ENCODE measurements around the gene PRKCE. TPM values are rescaled to one million over a fixed set of nuclear protein-coding genes. Genes with fewer than 3 reads are reported as not detected.

The PRKCE gene
- total and polyA plus RNA-seq, 7 donors, result 3.0 to 21.9 (median 15.8) TPM

DNA sequence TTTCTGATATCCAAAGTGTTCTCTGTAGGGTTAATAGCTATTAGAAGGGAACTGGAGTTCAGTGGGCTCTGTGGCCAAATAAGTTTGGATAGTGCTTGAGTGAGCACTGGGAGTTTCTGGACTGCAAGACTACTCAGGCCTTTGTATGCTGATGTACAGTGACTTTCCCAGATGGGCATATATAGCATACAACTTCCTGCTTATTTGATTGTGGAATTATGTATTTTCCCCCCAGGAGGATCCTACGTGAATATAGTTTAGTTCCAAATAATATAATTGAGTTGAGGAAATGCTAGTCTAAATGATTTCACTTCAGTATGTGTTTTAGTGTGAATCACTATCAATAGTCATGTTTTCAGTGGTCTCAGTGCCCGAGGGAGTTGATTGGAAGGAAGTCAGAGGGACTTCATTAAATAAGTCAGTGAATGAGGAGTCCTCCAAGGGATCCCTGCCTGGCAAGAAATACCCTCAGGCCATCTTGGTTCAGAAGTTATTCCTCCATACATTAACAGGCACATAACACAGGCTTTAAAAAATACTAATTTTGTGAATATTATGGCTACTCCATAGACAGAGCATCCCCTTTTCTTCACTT is 251.4 kb downstream of the PRKCE start:
- no peaks in the 10 kb centered on the region for H3K9me3 ChIP-seq
- no peaks in the 10 kb centered on the region for H3K27me3 ChIP-seq
- DNase-seq, result no peak
- H3K27ac ChIP-seq, result no peak overlapping the region
- TF ChIP-seq, protein P1, sequence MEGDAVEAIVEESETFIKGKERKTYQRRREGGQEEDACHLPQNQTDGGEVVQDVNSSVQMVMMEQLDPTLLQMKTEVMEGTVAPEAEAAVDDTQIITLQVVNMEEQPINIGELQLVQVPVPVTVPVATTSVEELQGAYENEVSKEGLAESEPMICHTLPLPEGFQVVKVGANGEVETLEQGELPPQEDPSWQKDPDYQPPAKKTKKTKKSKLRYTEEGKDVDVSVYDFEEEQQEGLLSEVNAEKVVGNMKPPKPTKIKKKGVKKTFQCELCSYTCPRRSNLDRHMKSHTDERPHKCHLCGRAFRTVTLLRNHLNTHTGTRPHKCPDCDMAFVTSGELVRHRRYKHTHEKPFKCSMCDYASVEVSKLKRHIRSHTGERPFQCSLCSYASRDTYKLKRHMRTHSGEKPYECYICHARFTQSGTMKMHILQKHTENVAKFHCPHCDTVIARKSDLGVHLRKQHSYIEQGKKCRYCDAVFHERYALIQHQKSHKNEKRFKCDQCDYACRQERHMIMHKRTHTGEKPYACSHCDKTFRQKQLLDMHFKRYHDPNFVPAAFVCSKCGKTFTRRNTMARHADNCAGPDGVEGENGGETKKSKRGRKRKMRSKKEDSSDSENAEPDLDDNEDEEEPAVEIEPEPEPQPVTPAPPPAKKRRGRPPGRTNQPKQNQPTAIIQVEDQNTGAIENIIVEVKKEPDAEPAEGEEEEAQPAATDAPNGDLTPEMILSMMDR (IDR thresholded peaks at IDR 0.05), result no peak
- no peak for TF ChIP-seq POLR2A (IDR thresholded peaks at IDR 0.05)
- TF ChIP-seq EP300 (IDR thresholded peaks at IDR 0.05), result no peak
- TF ChIP-seq POLR2AphosphoS5 (IDR thresholded peaks at IDR 0.05), result no peak
- 83 to 94% methylated on average over 2 of the region's 2 CpGs for WGBS, 2 donors
- intact Hi-C loops (cut with DNase I), result no loop called here
- H3K4me3 ChIP-seq, result no peak overlapping the region
- peaks cover 0 to 36% (median 17%) of the 10 kb centered on the region in 4 donors for H3K4me1 ChIP-seq
- no peaks in the 10 kb centered on the region for H3K36me3 ChIP-seq

DNA sequence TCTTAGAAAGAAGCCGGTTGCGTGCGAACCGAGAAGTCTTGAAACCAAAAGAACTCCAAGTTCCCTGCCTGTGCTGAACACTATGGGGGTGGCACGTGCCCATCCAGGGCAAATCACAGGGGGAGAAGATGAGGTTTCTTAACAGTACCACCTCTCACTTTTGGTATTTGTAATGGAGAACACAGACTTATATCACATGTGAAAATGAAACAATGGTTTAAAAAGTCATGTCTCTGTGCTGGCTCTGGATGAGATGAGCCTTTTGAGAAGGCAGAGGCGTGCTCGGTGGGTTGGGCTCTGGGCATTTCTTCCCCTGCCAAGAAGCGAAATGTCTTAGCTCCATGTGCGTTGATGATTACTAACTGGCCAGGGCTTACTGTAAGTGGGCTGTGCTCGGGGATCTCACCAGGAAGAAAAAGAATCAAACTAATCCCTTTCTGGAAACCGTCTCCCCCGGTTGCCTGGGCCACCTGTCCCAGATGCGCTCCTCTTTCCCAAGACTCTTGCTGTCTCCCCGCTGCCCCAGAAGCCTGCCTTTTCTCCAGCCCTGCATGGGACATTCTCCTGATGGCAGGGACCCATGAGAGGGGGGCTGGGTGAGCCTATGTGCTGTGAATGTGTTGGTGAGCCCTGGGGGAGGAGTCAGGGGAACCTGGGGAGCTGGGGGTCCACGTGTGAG is 252.9 kb downstream of the PRKCE start:
- H3K27ac ChIP-seq, result peak overlapping the region in 2 of 4 donors; percentile 26 to 35
- no peak for DNase-seq
- WGBS, 2 donors, result 75 to 79% methylated on average over 15 of the region's 15 CpGs
- no peaks in the 10 kb centered on the region for H3K36me3 ChIP-seq
- H3K9me3 ChIP-seq, result no peaks in the 10 kb centered on the region
- TF ChIP-seq, protein P1 (IDR thresholded peaks at IDR 0.05), result no peak
- TF ChIP-seq POLR2A (IDR thresholded peaks at IDR 0.05) (no peak), POLR2AphosphoS5 (IDR thresholded peaks at IDR 0.05) (no peak), EP300 (IDR thresholded peaks at IDR 0.05) (no peak)
- no peak overlapping the region for H3K4me3 ChIP-seq
- no peaks in the 10 kb centered on the region for H3K27me3 ChIP-seq
- peaks cover 0 to 26% (median 17%) of the 10 kb centered on the region in 4 donors for H3K4me1 ChIP-seq
- intact Hi-C loops (cut with DNase I), result no loop called here

DNA sequence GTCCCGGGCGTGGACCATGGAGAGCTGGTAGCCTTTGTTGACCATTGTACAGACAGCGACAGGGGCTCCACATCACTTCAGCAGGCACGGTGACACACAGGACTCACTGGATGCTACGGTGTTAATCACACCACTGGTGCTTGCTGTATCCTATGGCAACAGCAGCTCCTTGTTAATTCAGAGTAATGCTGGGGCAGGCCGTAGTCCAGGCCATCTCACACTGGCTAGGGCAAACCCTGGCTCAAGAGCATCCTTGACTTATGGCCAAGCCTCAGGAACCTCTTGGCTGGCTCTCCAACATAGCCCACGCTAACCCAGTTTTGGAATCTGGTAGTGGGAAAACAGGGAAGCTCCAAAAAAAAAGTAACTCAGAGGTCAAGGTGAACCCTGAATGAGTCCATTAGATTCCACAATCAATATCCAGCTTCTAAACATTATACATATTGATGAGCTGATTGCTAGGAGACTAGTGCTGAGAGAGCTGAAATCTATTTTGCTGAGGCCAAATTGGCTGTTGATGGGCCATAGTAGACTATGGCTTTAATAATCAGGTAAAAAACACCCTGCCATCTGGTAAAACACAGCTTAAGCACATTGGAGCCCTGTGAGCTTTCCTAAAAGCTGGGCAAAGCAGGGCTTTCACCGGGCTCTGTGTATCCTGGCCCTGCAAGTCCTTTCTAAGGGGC is 253.6 kb downstream of the PRKCE start:
- DNase-seq, result no peak
- TF ChIP-seq, protein P1 (IDR thresholded peaks at IDR 0.05), result no peak
- no peak for TF ChIP-seq POLR2A (IDR thresholded peaks at IDR 0.05)
- TF ChIP-seq POLR2AphosphoS5 (IDR thresholded peaks at IDR 0.05), result no peak
- TF ChIP-seq EP300 (IDR thresholded peaks at IDR 0.05), result no peak
- peak overlapping the region in 2 of 4 donors; percentile 26 to 35 for H3K27ac ChIP-seq
- H3K36me3 ChIP-seq, result no peaks in the 10 kb centered on the region
- peaks cover 0 to 26% (median 17%) of the 10 kb centered on the region in 4 donors for H3K4me1 ChIP-seq
- H3K9me3 ChIP-seq, result no peaks in the 10 kb centered on the region
- H3K27me3 ChIP-seq, result no peaks in the 10 kb centered on the region
- intact Hi-C loops (cut with DNase I), result no loop called here
- no peak overlapping the region for H3K4me3 ChIP-seq
- WGBS, 2 donors, result 88 to 91% methylated on average over 8 of the region's 8 CpGs

DNA sequence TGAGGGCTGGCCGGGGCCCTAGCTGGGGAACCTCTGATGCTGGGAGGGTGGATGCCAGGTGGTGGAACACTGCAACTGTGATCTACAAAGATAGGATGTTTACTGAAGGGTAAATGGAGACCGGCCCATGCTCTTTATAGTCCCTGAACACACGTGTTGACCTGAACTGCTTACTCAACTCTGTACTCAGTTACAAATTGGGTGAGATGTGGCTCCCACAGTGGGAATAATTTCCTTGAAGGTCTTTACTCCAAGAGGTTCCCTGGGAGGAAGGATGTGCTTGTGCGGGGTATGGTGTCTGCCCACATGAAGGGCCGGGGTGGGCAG is 254.1 kb downstream of the PRKCE start:
- no peaks in the 10 kb centered on the region for H3K27me3 ChIP-seq
- no peak for DNase-seq
- H3K4me1 ChIP-seq, result peaks cover 0 to 26% (median 17%) of the 10 kb centered on the region in 4 donors
- TF ChIP-seq EP300 (IDR thresholded peaks at IDR 0.05) (no peak), POLR2A (IDR thresholded peaks at IDR 0.05) (no peak), POLR2AphosphoS5 (IDR thresholded peaks at IDR 0.05) (no peak)
- TF ChIP-seq, protein P1 (IDR thresholded peaks at IDR 0.05), result no peak
- no peaks in the 10 kb centered on the region for H3K9me3 ChIP-seq
- no peaks in the 10 kb centered on the region for H3K36me3 ChIP-seq
- H3K27ac ChIP-seq, result no peak overlapping the region
- no peak overlapping the region for H3K4me3 ChIP-seq
- 57 to 67% methylated on average over 5 of the region's 5 CpGs for WGBS, 2 donors
- intact Hi-C loops (cut with DNase I), result no loop called here

Data from sigmoid colon (tissue), 7 donors.